Stomach (tissue), 9 donors: ENCODE measurements around the gene USP19. TPM values are rescaled to one million over a fixed set of nuclear protein-coding genes. Genes with fewer than 3 reads are reported as not detected.
A peak's percentile ranks its signal among the peaks of the same experiment; 100 is the strongest.

ENCODE experiments used
- DNase-seq, 2 donors: peaks; one replicate each; pipeline versions ENCODE4 v3.0.0 to v3.0.0-alpha.2; 2013 to 2019
- H3K27ac ChIP-seq, 5 donors: fragments of 200-600 bp in 4 of 5; sonication (generic) in 4 of 5; one replicate each; pipeline ENCODE4 v1.5.1; 2013 to 2019; ENCODE audit warnings: mild to moderate bottlenecking in 1 of 5, moderate library complexity in 1 of 5
- H3K27me3 ChIP-seq, 3 donors: fragments of 200-600 bp; sonication (generic); one replicate each; pipeline ENCODE4 v1.5.1; 2017 to 2019; ENCODE audit warnings: mixed run types in 1 of 3
- H3K36me3 ChIP-seq, 4 donors: fragments of 200-600 bp; sonication (generic); 1 replicate in 3 of 4; 2 replicates in 1 of 4; pipeline ENCODE4 v1.5.1; 2016 to 2019
- H3K4me1 ChIP-seq, 4 donors: fragments of 200-600 bp; sonication (generic); one replicate each; pipeline ENCODE4 v1.5.1; 2016 to 2019
- H3K4me3 ChIP-seq, 4 donors: fragments of 200-600 bp; sonication (generic) in 3 of 4; one replicate each; pipeline ENCODE4 v1.5.1; 2016 to 2019; ENCODE audit warnings: mild to moderate bottlenecking in 1 of 4
- H3K9me3 ChIP-seq, 4 donors: fragments of 200-600 bp; sonication (generic); one replicate each; pipeline ENCODE4 v1.5.1; 2016 to 2019
- CTCF ChIP-seq, 7 experiments: fragments of 450-650 bp in 4 of 7; fragments of 200-600 bp in 3 of 7; sonication (generic) in 3 of 7; IDR thresholded peaks; one replicate each; pipeline ENCODE4 v1.5.1; 2016 to 2019; ENCODE audit warnings: antibody characterized with exemption in 7 of 7, control low read depth in 2 of 7, mild to moderate bottlenecking in 1 of 7
- EP300 ChIP-seq: sonication (generic); formaldehyde crosslinking; IDR thresholded peaks from one replicate; pipeline ENCODE4 v1.6.1; 2017; ENCODE audit warnings: antibody characterized with exemption
- POLR2A ChIP-seq, 4 donors: fragments of 450-650 bp; IDR thresholded peaks; one replicate each; pipeline ENCODE4 v1.6.1; 2016; ENCODE audit warnings: antibody characterized with exemption in 4 of 4, control low read depth in 2 of 4, mild to moderate bottlenecking in 1 of 4, moderate library complexity in 1 of 4
- POLR2AphosphoS5 ChIP-seq, 3 donors: sonication (generic); formaldehyde crosslinking; IDR thresholded peaks; one replicate each; pipeline ENCODE4 v1.6.1; 2016; ENCODE audit warnings: antibody characterized with exemption in 3 of 3
- WGBS, 5 donors: extraction: QIAGEN DNeasy Blood & Tissue Kit in 3 of 5; methylation state at CpG; one replicate each; pipeline versions ENCODE4 v1.1.5 to v1.1.7; 2013 to 2018; 5-methylcytosine and 5-hydroxymethylcytosine counted together
- intact Hi-C: fragments of 100-400 bp; cut with DNase I; formaldehyde crosslinking; loops from one replicate; pipeline ENCODE4 v1.15.1; 2023; ENCODE audit warnings: low total_unique reads
- polyA plus RNA-seq, 3 donors: library from polyadenylated mRNA; stranded (reverse); fragments of 200-250 nt; gene quantifications; one replicate each; pipeline ENCODE4 v1.2.3, GENCODE V29; 2013
- total RNA-seq, 5 donors: library from RNA; depleted of rRNA; stranded (reverse); fragments of >200 nt; gene quantifications; one replicate each; pipeline versions ENCODE4 v1.1.0 to v1.2.3, GENCODE V29; 2014 to 2016
- donor health status: healthy with polysubstance abuse.
- donor health status: Bipolar disorder and iron deficiency.
- donor health status: healthy.

The USP19 gene
- total and polyA plus RNA-seq, 8 donors = 15.6 to 77.2 (median 30.5) TPM

GRCh38 chr3:49140080-49140479, 19.5 kb upstream of the USP19 start:
- intact Hi-C loops = no loop called here
- H3K4me1 ChIP-seq = no peaks in the 10 kb centered on the region

GRCh38 chr3:49135499-49135898, 14.9 kb upstream of the USP19 start:
- 65 to 79% (median 68%) methylated on average over 4 of the region's 4 CpGs for WGBS, 5 donors
- H3K4me3 ChIP-seq = no peak overlapping the region
- DNase-seq = no peak
- peaks cover 4 to 7% (median 6%) of the 10 kb centered on the region in 4 donors for H3K36me3 ChIP-seq
- no peak for TF ChIP-seq CTCF (IDR thresholded peaks at IDR 0.05)
- no peak for TF ChIP-seq POLR2AphosphoS5 (IDR thresholded peaks at IDR 0.05)
- no peak for TF ChIP-seq POLR2A (IDR thresholded peaks at IDR 0.05)
- no peak for TF ChIP-seq EP300
- no peaks in the 10 kb centered on the region for H3K9me3 ChIP-seq
- peaks cover 12 to 39% (median 33%) of the 10 kb centered on the region in 4 donors for H3K4me1 ChIP-seq
- H3K27ac ChIP-seq = no peak overlapping the region
- peaks cover 0 to 17% (median 6%) of the 10 kb centered on the region in 3 donors for H3K27me3 ChIP-seq
- intact Hi-C loops = no loop called here

More at GRCh38 chr3:49140080-49140479, 19.5 kb upstream of the USP19 start:
- Histone ChIP-seq H3K9me3 (peaks cover 0 to 5% (median 0%) of the 10 kb centered on the region in 4 donors), H3K36me3 (no peaks in the 10 kb centered on the region), H3K4me3 (no peak overlapping the region), H3K27ac (no peak overlapping the region), H3K27me3 (peaks cover 0 to 17% (median 6%) of the 10 kb centered on the region in 3 donors)
- 68 to 79% (median 74%) methylated on average over 3 of the region's 3 CpGs for WGBS, 5 donors
- DNase-seq = no peak
- no peak for TF ChIP-seq EP300
- TF ChIP-seq POLR2A (IDR thresholded peaks at IDR 0.05) = no peak
- no peak for TF ChIP-seq POLR2AphosphoS5 (IDR thresholded peaks at IDR 0.05)
- TF ChIP-seq CTCF (IDR thresholded peaks at IDR 0.05) = no peak

GRCh38 chr3:49134471-49135265, 14.0 kb upstream of the USP19 start:
- no peak for TF ChIP-seq EP300
- TF ChIP-seq CTCF (IDR thresholded peaks at IDR 0.05) = no peak
- TF ChIP-seq POLR2AphosphoS5 (IDR thresholded peaks at IDR 0.05) = no peak
- TF ChIP-seq POLR2A (IDR thresholded peaks at IDR 0.05) = no peak
- WGBS, 5 donors = 53 to 71% (median 62%) methylated on average over 3 of the region's 3 CpGs
- DNase-seq = no peak
- intact Hi-C loops = no loop called here
- H3K27me3 ChIP-seq = peaks cover 0 to 11% (median 6%) of the 10 kb centered on the region in 3 donors
- H3K36me3 ChIP-seq = peaks cover 12 to 15% (median 14%) of the 10 kb centered on the region in 4 donors
- H3K4me1 ChIP-seq = peaks cover 18 to 46% (median 39%) of the 10 kb centered on the region in 4 donors
- no peaks in the 10 kb centered on the region for H3K9me3 ChIP-seq
- H3K27ac ChIP-seq = peak overlapping the region in 1 of 5 donors; percentile 18
- H3K4me3 ChIP-seq = peak overlapping the region in 1 of 4 donors; percentile 74

- intact Hi-C loops = no loop called here
- peaks cover 18 to 52% (median 42%) of the 10 kb centered on the region in 4 donors for H3K4me1 ChIP-seq
These were observed 12.8 kb upstream of the USP19 start for GRCh38 chr3:49133226-49133951.

More at GRCh38 chr3:49133226-49133951, 12.8 kb upstream of the USP19 start:
- Histone ChIP-seq H3K9me3 (no peaks in the 10 kb centered on the region), H3K27ac (peak overlapping the region; percentile 83 to 88 (median 88)), H3K4me3 (peak overlapping the region; percentile 65 to 79 (median 72)), H3K27me3 (peaks cover 0 to 10% (median 6%) of the 10 kb centered on the region in 3 donors), H3K36me3 (peaks cover 23 to 28% (median 27%) of the 10 kb centered on the region in 4 donors)
- TF ChIP-seq POLR2A (IDR thresholded peaks at IDR 0.05) (no peak), EP300 (no peak), CTCF (IDR thresholded peaks at IDR 0.05) (no peak), POLR2AphosphoS5 (IDR thresholded peaks at IDR 0.05) (peak in 2 of 3 donors; percentile 57 to 65)
- WGBS, 5 donors = 3 to 6% (median 5%) methylated on average over 15 to 30 of the region's 30 CpGs
- DNase-seq = peak; percentile 87 to 96
